GM21423 (cell line): ENCODE results near the gene SMIM10L1.

Experiments
- ATAC-seq: cut with Tn5 transposase; IDR thresholded peaks from one replicate; pipeline ENCODE4 v1.9.1; 2021; ENCODE audit warnings: mild to moderate bottlenecking, moderate library complexity; ENCODE audit not compliant: unreplicated experiment

The SMIM10L1 gene

GRCh38 chr12:11183011-11183410 is 12.0 kb downstream of the SMIM10L1 start:
- ATAC-seq: no peak

- ATAC-seq: no peak
These were observed 15.8 kb downstream of the SMIM10L1 start, which contains the start of gene TAS2R42 for GRCh38 chr12:11186837-11187236. Gene TAS2R42, minus strand, starts transcription at chr12:11186937. Its CDS starts 0 bp downstream, at chr12:11186937.

- ATAC-seq: no peak
These were observed 31.8 kb downstream of the SMIM10L1 start for GRCh38 chr12:11202811-11203210.

- no peak for ATAC-seq
These were observed 33.2 kb downstream of the SMIM10L1 start for GRCh38 chr12:11204173-11204572.

GRCh38 chr12:11209113-11209512 is 38.1 kb downstream of the SMIM10L1 start:
- no peak for ATAC-seq
